Measurements from ENCODE around the gene SLIT3. TPM values are rescaled to one million over a fixed set of nuclear protein-coding genes. Genes with fewer than 3 reads are reported as not detected.

SLIT3 gene
- total and polyA plus RNA-seq, 2 experiments from 2014 or later = 58.4 to 96.7 TPM

DNA sequence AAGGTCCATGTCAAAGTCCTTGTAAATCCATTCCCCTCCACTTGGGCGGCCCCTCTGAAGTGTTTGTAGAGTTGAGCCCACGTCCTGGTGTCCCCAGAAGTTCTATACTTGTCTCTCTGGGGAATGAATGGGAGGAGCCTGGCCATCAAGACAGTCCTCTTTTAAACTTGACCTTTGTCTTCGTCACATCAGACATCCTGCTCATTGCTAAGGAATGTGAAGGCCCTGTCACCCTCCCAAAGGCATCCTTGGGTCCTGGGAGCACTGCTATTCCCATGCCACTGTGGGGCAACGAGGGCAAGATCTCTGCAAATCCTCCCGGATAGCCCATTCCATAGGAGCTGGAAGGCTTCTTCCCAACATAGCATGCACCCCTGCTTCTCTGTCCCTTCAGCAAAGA is 235.5 kb downstream of the SLIT3 start:
- WGBS (ENCODE audit: low lambda C conversion rate, missing lambda C conversion rate) = 80% methylated on average over 5 of the region's 5 CpGs
- Histone ChIP-seq H3K27me3 (no peaks in the 10 kb centered on the region), H3K27ac (no peak overlapping the region), H3K4me1 (ENCODE audit: insufficient read depth) (peaks cover 38% of the 10 kb centered on the region), H2AFZ (no peak overlapping the region), H3K4me2 (no peak overlapping the region), H3K79me2 (no peaks in the 10 kb centered on the region), H3K9me2 (replicated peaks; ENCODE audit: insufficient read depth) (no peaks in the 10 kb centered on the region), H3K4me3 (no peak overlapping the region), H4K20me1 (ENCODE audit: insufficient read depth, poor library complexity, severe bottlenecking) (no peaks in the 10 kb centered on the region), H3K9me3 (ENCODE audit: low read depth) (no peaks in the 10 kb centered on the region), H3K36me3 (replicated peaks; ENCODE audit: insufficient read depth, low read depth) (no peaks in the 10 kb centered on the region)
- no peak for TF ChIP-seq EZH2phosphoT487 (IDR thresholded peaks at IDR 0.05; ENCODE audit: low read depth, severe bottlenecking, unreplicated experiment)
- TF ChIP-seq EZH2 (IDR thresholded peaks at IDR 0.05; ENCODE audit: borderline replicate concordance) = no peak
- TF ChIP-seq, protein P1, sequence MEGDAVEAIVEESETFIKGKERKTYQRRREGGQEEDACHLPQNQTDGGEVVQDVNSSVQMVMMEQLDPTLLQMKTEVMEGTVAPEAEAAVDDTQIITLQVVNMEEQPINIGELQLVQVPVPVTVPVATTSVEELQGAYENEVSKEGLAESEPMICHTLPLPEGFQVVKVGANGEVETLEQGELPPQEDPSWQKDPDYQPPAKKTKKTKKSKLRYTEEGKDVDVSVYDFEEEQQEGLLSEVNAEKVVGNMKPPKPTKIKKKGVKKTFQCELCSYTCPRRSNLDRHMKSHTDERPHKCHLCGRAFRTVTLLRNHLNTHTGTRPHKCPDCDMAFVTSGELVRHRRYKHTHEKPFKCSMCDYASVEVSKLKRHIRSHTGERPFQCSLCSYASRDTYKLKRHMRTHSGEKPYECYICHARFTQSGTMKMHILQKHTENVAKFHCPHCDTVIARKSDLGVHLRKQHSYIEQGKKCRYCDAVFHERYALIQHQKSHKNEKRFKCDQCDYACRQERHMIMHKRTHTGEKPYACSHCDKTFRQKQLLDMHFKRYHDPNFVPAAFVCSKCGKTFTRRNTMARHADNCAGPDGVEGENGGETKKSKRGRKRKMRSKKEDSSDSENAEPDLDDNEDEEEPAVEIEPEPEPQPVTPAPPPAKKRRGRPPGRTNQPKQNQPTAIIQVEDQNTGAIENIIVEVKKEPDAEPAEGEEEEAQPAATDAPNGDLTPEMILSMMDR (IDR thresholded peaks at IDR 0.05; ENCODE audit: poor library complexity) = no peak
- DNase-seq (ENCODE audit: low spot score) = no peak

DNA sequence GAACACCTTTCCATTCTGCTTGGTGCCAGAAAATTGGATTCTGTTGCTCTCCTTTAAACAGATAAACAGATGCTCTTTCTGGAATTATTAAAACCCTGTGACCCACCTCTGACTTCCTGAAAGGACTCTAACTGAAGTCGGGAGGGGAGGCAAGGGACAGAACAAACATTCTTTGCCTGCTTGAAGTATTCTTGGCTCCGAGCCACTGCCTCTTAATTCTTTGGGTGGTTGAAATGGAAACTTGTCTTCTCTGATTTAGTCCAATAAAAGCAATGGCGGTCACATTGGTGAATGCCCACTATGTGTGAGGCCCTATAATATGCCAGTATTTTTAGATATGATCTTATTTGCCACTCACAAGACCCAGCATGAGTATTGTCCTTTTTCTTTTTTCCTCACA is 236.8 kb downstream of the SLIT3 start:
- H3K27ac ChIP-seq = no peak overlapping the region
- H3K36me3 ChIP-seq (replicated peaks; ENCODE audit: insufficient read depth, low read depth) = no peaks in the 10 kb centered on the region
- no peak overlapping the region for H3K4me2 ChIP-seq
- no peaks in the 10 kb centered on the region for H3K79me2 ChIP-seq
- DNase-seq (ENCODE audit: low spot score) = peak; percentile 38
- TF ChIP-seq EZH2 (IDR thresholded peaks at IDR 0.05; ENCODE audit: borderline replicate concordance) = no peak
- TF ChIP-seq, protein P1 (IDR thresholded peaks at IDR 0.05; ENCODE audit: poor library complexity) = no peak
- TF ChIP-seq EZH2phosphoT487 (IDR thresholded peaks at IDR 0.05; ENCODE audit: low read depth, severe bottlenecking, unreplicated experiment) = no peak
- H3K4me3 ChIP-seq = no peak overlapping the region
- H2AFZ ChIP-seq = no peak overlapping the region
- peaks cover 38% of the 10 kb centered on the region for H3K4me1 ChIP-seq (ENCODE audit: insufficient read depth)
- no peaks in the 10 kb centered on the region for H3K9me2 ChIP-seq (replicated peaks; ENCODE audit: insufficient read depth)
- H3K9me3 ChIP-seq (ENCODE audit: low read depth) = no peaks in the 10 kb centered on the region
- no peaks in the 10 kb centered on the region for H3K27me3 ChIP-seq
- H4K20me1 ChIP-seq (ENCODE audit: insufficient read depth, poor library complexity, severe bottlenecking) = no peaks in the 10 kb centered on the region
- WGBS (ENCODE audit: low lambda C conversion rate, missing lambda C conversion rate) = 45% methylated on average over 3 of the region's 3 CpGs

DNA sequence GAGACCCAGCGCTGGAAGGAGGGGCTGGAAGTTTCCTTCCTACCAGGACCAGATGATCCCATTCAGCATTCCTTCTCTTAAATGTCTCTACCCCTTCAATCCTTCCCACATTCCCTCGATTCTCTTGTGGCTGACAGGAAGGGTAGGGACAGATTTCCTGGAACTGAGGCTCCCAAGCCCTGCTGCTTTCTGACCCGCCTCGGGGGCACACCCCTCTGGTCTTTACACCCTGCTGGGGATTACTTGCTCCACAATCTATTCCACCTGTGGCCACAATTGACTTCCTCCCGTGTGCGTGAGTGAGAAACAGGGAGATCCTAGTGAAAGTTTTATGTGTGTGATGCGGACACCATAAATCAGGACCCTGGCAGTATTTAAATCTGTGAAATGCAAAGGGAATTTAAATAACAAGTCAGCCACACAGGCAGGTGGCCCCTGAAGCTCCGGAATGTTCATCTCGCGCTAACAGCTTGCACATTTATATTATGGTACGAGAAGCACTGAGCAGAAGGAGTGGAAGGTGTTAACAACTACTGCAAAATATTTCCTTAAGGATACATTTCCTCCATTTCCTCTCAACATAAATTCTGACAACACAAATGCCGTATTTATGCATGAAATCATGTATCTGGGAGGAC is 237.5 kb downstream of the SLIT3 start:
- H3K4me2 ChIP-seq = no peak overlapping the region
- 47% methylated on average over 12 of the region's 12 CpGs for WGBS (ENCODE audit: low lambda C conversion rate, missing lambda C conversion rate)
- no peak for DNase-seq (ENCODE audit: low spot score)

More for the DNA sequence above, 237.5 kb downstream of the SLIT3 start:
- TF ChIP-seq, protein P1 (IDR thresholded peaks at IDR 0.05; ENCODE audit: poor library complexity) = no peak
- TF ChIP-seq EZH2 (IDR thresholded peaks at IDR 0.05; ENCODE audit: borderline replicate concordance) (no peak), EZH2phosphoT487 (IDR thresholded peaks at IDR 0.05; ENCODE audit: low read depth, severe bottlenecking, unreplicated experiment) (no peak)
- peaks cover 35% of the 10 kb centered on the region for H3K4me1 ChIP-seq (ENCODE audit: insufficient read depth)
- H3K27me3 ChIP-seq = no peaks in the 10 kb centered on the region
- H4K20me1 ChIP-seq (ENCODE audit: insufficient read depth, poor library complexity, severe bottlenecking) = no peaks in the 10 kb centered on the region
- H3K27ac ChIP-seq = no peak overlapping the region
- H3K9me3 ChIP-seq (ENCODE audit: low read depth) = no peaks in the 10 kb centered on the region
- H3K9me2 ChIP-seq (replicated peaks; ENCODE audit: insufficient read depth) = no peaks in the 10 kb centered on the region
- H2AFZ ChIP-seq = no peak overlapping the region
- H3K4me3 ChIP-seq = no peak overlapping the region
- H3K36me3 ChIP-seq (replicated peaks; ENCODE audit: insufficient read depth, low read depth) = no peaks in the 10 kb centered on the region
- H3K79me2 ChIP-seq = no peaks in the 10 kb centered on the region
